Nephron progenitor cell (in vitro differentiated cells): Measurements from ENCODE around the gene RRP1B.

ENCODE experiments used
- DNase-seq: peaks from one replicate; pipeline ENCODE4 v3.0.0; 2021
- H3K27ac Mint-ChIP-seq: 2 replicates; pipeline ENCODE4 v1.8.0; 2021; ENCODE audit warnings: mild to moderate bottlenecking, moderate library complexity, mixed read lengths
- H3K27me3 Mint-ChIP-seq: 2 replicates; pipeline ENCODE4 v1.8.0; 2021; ENCODE audit warnings: mild to moderate bottlenecking, low read depth, mixed read lengths; ENCODE audit not compliant: poor library complexity
- H3K36me3 Mint-ChIP-seq: 2 replicates; pipeline ENCODE4 v1.8.0; 2021; ENCODE audit warnings: low read depth, mixed read lengths
- H3K4me1 Mint-ChIP-seq: 2 replicates; pipeline ENCODE4 v1.8.0; 2021; ENCODE audit warnings: mixed read lengths
- H3K4me3 Mint-ChIP-seq: 2 replicates; pipeline ENCODE4 v1.8.0; 2021; ENCODE audit warnings: mild to moderate bottlenecking, moderate library complexity, mixed read lengths
- H3K9me3 Mint-ChIP-seq: 2 replicates; pipeline ENCODE4 v1.8.0; 2021; ENCODE audit warnings: mild to moderate bottlenecking, moderate library complexity, mixed read lengths
- TF ChIP-seq, protein P1 (sequence below): fragments of 200-600 bp; sonication (generic); IDR thresholded peaks from 2 replicates; pipeline ENCODE4 v1.5.0; 2021; ENCODE audit warnings: antibody characterized with exemption

RRP1B gene

GRCh38 chr21:43626390-43626789 is 33.0 kb upstream of the RRP1B start:
- DNase-seq: no peak
- Mint-ChIP-seq H3K36me3 (peaks cover 40% of the 10 kb centered on the region), H3K4me3 (no peak overlapping the region), H3K27me3 (peaks cover 9% of the 10 kb centered on the region), H3K4me1 (peaks cover 8% of the 10 kb centered on the region), H3K27ac (no peak overlapping the region), H3K9me3 (peaks cover 33% of the 10 kb centered on the region)
- TF ChIP-seq, protein P1, sequence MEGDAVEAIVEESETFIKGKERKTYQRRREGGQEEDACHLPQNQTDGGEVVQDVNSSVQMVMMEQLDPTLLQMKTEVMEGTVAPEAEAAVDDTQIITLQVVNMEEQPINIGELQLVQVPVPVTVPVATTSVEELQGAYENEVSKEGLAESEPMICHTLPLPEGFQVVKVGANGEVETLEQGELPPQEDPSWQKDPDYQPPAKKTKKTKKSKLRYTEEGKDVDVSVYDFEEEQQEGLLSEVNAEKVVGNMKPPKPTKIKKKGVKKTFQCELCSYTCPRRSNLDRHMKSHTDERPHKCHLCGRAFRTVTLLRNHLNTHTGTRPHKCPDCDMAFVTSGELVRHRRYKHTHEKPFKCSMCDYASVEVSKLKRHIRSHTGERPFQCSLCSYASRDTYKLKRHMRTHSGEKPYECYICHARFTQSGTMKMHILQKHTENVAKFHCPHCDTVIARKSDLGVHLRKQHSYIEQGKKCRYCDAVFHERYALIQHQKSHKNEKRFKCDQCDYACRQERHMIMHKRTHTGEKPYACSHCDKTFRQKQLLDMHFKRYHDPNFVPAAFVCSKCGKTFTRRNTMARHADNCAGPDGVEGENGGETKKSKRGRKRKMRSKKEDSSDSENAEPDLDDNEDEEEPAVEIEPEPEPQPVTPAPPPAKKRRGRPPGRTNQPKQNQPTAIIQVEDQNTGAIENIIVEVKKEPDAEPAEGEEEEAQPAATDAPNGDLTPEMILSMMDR: no peak

DNA sequence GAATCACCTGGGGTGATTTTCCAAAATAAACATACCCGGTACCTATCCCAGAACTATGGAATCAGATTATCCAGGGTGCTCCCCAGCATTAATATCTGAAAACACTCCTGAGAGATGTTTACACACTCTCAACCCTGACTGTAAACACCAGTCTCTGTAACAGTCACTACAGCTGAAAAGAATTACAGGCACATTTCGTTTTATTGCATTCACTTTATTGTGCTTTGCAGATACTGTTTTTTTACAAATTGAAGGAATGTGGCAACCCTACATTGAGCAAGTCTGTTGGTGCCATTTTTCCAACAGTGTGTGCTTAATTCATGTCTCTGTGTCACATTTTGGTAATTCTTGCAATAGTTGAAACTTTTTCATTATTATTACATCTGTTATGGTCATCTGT is 31.8 kb upstream of the RRP1B start:
- H3K27ac Mint-ChIP-seq: no peak overlapping the region
- H3K4me3 Mint-ChIP-seq: no peak overlapping the region
- peaks cover 39% of the 10 kb centered on the region for H3K36me3 Mint-ChIP-seq
- peaks cover 9% of the 10 kb centered on the region for H3K27me3 Mint-ChIP-seq
- TF ChIP-seq, protein P1: no peak
- no peak for DNase-seq
- H3K4me1 Mint-ChIP-seq: peaks cover 8% of the 10 kb centered on the region
- H3K9me3 Mint-ChIP-seq: peaks cover 26% of the 10 kb centered on the region

DNA sequence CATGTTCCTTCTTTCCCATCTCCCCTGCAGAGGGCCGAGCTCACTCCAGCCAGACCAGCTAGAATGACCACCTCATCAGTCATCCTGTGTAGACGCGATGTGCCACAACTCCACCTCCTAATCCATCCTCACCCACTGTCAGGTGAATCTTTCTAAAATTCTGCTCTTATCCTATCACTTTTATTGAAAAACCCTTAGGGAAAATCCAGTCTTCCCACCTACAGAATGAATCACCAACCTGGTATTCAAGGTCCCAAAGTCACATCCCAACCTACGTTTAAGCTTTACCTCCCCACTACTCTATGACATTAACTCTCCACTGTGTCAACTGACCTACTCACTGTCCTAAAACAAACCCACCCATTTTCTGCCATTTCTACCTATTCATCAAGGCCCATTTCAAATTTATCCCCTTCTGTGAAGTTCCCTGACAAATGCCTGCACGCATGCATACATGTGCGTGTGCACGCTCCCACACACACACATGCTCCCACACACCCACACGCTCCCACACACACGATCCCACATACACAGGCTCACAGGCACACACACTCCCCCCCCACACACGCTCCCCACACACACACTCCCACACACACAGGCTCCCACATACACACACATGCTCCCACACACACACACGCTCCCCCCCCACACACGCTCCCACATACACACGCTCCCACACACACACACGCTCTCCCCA is 27.8 kb upstream of the RRP1B start:
- no peak for DNase-seq
- peaks cover 50% of the 10 kb centered on the region for H3K36me3 Mint-ChIP-seq
- TF ChIP-seq, protein P1: no peak
- no peak overlapping the region for H3K27ac Mint-ChIP-seq
- no peak overlapping the region for H3K4me3 Mint-ChIP-seq
- H3K4me1 Mint-ChIP-seq: no peaks in the 10 kb centered on the region
- H3K9me3 Mint-ChIP-seq: peaks cover 26% of the 10 kb centered on the region
- H3K27me3 Mint-ChIP-seq: no peaks in the 10 kb centered on the region

- Mint-ChIP-seq H3K4me1 (no peaks in the 10 kb centered on the region), H3K36me3 (peaks cover 50% of the 10 kb centered on the region), H3K27me3 (no peaks in the 10 kb centered on the region), H3K4me3 (no peak overlapping the region), H3K9me3 (peaks cover 26% of the 10 kb centered on the region), H3K27ac (no peak overlapping the region)
- TF ChIP-seq, protein P1: no peak
- no peak for DNase-seq
Measured at GRCh38 chr21:43632373-43632905, 26.9 kb upstream of the RRP1B start.

GRCh38 chr21:43634618-43635017 is 24.7 kb upstream of the RRP1B start:
- Mint-ChIP-seq H3K27me3 (no peaks in the 10 kb centered on the region), H3K4me3 (no peak overlapping the region), H3K9me3 (peaks cover 6% of the 10 kb centered on the region), H3K4me1 (no peaks in the 10 kb centered on the region), H3K27ac (no peak overlapping the region), H3K36me3 (peaks cover 30% of the 10 kb centered on the region)
- no peak for DNase-seq
- TF ChIP-seq, protein P1: no peak

DNA sequence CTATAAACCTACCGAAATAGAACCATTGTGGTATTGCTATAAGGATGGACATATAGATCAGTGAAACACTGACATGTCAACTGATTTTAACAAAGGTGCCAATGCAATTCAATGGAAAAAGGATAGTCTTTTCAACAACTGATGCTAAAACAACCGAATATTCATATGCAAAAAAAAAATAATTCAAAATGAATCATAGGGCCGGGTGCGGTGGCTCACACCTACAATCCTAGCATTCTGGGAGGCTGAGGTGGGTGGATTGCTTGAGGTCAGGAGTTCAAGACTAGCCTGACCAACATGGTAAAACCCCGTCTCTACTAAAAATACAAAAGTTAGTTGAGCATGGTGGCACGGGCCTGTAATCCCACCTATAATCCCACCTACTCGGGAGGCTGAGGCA is 23.9 kb upstream of the RRP1B start:
- H3K27me3 Mint-ChIP-seq: no peaks in the 10 kb centered on the region
- peaks cover under 1% of the 10 kb centered on the region for H3K9me3 Mint-ChIP-seq
- no peak overlapping the region for H3K27ac Mint-ChIP-seq

More for the DNA sequence above, 23.9 kb upstream of the RRP1B start:
- DNase-seq: no peak
- Mint-ChIP-seq H3K36me3 (peaks cover 26% of the 10 kb centered on the region), H3K4me3 (no peak overlapping the region), H3K4me1 (no peaks in the 10 kb centered on the region)
- TF ChIP-seq, protein P1: no peak
